ENCODE measurements around the gene MEIKIN. TPM values are rescaled to one million over a fixed set of nuclear protein-coding genes. Genes with fewer than 3 reads are reported as not detected.

Gene MEIKIN
- polyA plus RNA-seq, 3 donors = 0.16 to 1.6 (median 1.6) TPM

DNA sequence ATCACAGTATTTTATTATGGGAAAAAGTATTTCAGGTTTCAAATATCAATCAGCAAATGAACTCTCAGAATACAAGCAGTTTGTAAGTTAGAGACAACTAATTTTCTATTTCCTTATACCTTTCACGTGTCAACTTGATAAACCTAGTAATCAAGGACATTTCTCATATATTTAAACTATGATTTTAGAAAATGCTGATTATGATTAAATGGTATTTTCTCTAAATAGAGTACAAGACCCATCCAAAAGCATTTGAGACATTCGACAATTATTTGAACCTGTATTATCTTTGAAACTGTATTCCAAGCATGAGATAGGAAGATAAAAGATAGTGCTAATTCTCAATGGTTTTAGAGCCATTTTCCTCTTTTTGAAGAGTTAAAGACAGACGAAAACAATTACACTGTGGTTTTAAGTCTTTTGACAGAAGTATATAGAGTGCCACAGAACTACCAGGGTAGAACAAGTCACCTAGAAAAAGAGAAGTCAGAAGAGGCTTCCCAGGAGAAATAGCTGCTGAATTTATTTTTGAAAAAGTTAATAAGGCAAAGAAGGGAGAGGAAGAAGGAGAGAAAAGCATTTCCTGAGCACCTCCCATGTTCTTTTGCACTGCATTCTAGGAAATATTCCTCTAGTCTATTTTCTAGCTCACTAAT, 5.6 kb downstream of the MEIKIN start:
- WGBS (ENCODE audit: insufficient coverage) = no CpG with 5 or more reads among the region's 3 CpGs
- H3K9ac ChIP-seq (ENCODE audit: insufficient read depth, low read length, poor library complexity, severe bottlenecking) = no peak overlapping the region
- peaks cover 0 to 3% (median 0%) of the 10 kb centered on the region in 7 donors for H3K9me3 Mint-ChIP-seq

DNA sequence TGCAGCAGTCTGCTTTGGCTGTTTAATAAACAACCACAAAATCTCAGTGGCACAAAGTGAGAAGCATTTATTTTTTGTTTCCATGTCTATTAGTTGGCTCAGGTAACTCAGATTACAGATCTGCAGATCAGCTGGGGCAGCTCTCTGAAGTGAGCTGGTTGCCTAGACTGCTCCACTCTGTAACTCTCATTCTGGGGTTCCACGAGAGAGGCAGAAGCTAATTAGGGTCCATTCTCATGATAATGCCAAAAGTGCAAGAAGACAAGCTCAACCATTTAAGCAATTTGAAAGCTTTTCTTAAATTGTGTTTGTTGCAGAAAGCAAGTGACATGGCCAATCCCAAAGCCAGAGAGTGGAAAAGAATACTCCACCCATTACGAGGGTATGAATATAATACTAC, 13.2 kb downstream of the MEIKIN start:
- Mint-ChIP-seq H3K27me3 (ENCODE audit: low read depth in 3 of 3) (peaks cover 1 to 4% (median 1%) of the 10 kb centered on the region in 3 donors), H3K9me3 (peaks cover 12 to 28% (median 20%) of the 10 kb centered on the region in 7 donors), H3K36me3 (no peaks in the 10 kb centered on the region), H3K4me1 (no peaks in the 10 kb centered on the region), H3K4me3 (no peak overlapping the region), H3K27ac (no peak overlapping the region)
- no peaks in the 10 kb centered on the region for H3K79me2 ChIP-seq (ENCODE audit: insufficient read depth, low read length)
- H3K4me2 ChIP-seq (replicated peaks; ENCODE audit: extremely low read depth, low read length, poor library complexity, severe bottlenecking) = no peak overlapping the region
- H4K20me1 ChIP-seq (ENCODE audit: insufficient read depth, low read length) = no peaks in the 10 kb centered on the region
- H3K4me3 ChIP-seq (replicated peaks in 1 of 3; ENCODE audit: low read depth in 2 of 3, low read length in 3 of 3) = no peak overlapping the region
- peaks cover 3 to 11% of the 10 kb centered on the region in 2 donors for H3K9me3 ChIP-seq (replicated peaks in 1 of 2; ENCODE audit: control insufficient read depth in 1 of 2, insufficient read depth in 1 of 2, low read length in 2 of 2)
- H3K27me3 ChIP-seq (ENCODE audit: control insufficient read depth in 2 of 2, insufficient read depth in 2 of 2, low read length in 2 of 2) = peaks cover 0 to 2% of the 10 kb centered on the region in 2 donors
- H2AFZ ChIP-seq (ENCODE audit: insufficient read depth, low read depth, low read length, poor library complexity, severe bottlenecking) = no peak overlapping the region
- H3K4me1 ChIP-seq (ENCODE audit: control insufficient read depth in 1 of 2, insufficient read depth in 2 of 2, low read length in 2 of 2) = no peaks in the 10 kb centered on the region
- whole genome bisulfite sequencing (ENCODE audit: insufficient coverage) = 80% methylated on average over 1 of the region's 2 CpGs
- TF ChIP-seq, protein P1, sequence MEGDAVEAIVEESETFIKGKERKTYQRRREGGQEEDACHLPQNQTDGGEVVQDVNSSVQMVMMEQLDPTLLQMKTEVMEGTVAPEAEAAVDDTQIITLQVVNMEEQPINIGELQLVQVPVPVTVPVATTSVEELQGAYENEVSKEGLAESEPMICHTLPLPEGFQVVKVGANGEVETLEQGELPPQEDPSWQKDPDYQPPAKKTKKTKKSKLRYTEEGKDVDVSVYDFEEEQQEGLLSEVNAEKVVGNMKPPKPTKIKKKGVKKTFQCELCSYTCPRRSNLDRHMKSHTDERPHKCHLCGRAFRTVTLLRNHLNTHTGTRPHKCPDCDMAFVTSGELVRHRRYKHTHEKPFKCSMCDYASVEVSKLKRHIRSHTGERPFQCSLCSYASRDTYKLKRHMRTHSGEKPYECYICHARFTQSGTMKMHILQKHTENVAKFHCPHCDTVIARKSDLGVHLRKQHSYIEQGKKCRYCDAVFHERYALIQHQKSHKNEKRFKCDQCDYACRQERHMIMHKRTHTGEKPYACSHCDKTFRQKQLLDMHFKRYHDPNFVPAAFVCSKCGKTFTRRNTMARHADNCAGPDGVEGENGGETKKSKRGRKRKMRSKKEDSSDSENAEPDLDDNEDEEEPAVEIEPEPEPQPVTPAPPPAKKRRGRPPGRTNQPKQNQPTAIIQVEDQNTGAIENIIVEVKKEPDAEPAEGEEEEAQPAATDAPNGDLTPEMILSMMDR (IDR thresholded peaks at IDR 0.05) = no peak
- intact Hi-C loops (cut with micrococcal nuclease) = no loop called here
- no peak overlapping the region for H3K9ac ChIP-seq (ENCODE audit: insufficient read depth, low read length, poor library complexity, severe bottlenecking)
- H3K36me3 ChIP-seq (replicated peaks in 1 of 2; ENCODE audit: control insufficient read depth in 1 of 2, insufficient read depth in 2 of 2, low read length in 2 of 2) = no peaks in the 10 kb centered on the region
- DNase-seq = no peak
- H3K27ac ChIP-seq (ENCODE audit: low read depth in 1 of 2, low read length in 2 of 2) = no peak overlapping the region

More for the DNA sequence above, 5.6 kb downstream of the MEIKIN start:
- Mint-ChIP-seq H3K36me3 (no peaks in the 10 kb centered on the region), H3K27ac (no peak overlapping the region), H3K4me1 (peaks cover 21% of the 10 kb centered on the region), H3K27me3 (ENCODE audit: low read depth in 3 of 3) (peaks cover 0 to 3% (median 1%) of the 10 kb centered on the region in 3 donors), H3K4me3 (no peak overlapping the region)
- Histone ChIP-seq H3K79me2 (ENCODE audit: insufficient read depth, low read length) (no peaks in the 10 kb centered on the region), H2AFZ (ENCODE audit: insufficient read depth, low read depth, low read length, poor library complexity, severe bottlenecking) (no peak overlapping the region), H3K4me2 (replicated peaks; ENCODE audit: extremely low read depth, low read length, poor library complexity, severe bottlenecking) (no peak overlapping the region), H3K27ac (ENCODE audit: low read depth in 1 of 2, low read length in 2 of 2) (no peak overlapping the region), H4K20me1 (ENCODE audit: insufficient read depth, low read length) (no peaks in the 10 kb centered on the region), H3K4me3 (replicated peaks in 1 of 3; ENCODE audit: low read depth in 2 of 3, low read length in 3 of 3) (no peak overlapping the region), H3K36me3 (replicated peaks in 1 of 2; ENCODE audit: control insufficient read depth in 1 of 2, insufficient read depth in 2 of 2, low read length in 2 of 2) (no peaks in the 10 kb centered on the region), H3K9me3 (replicated peaks in 1 of 2; ENCODE audit: control insufficient read depth in 1 of 2, insufficient read depth in 1 of 2, low read length in 2 of 2) (no peaks in the 10 kb centered on the region), H3K4me1 (ENCODE audit: control insufficient read depth in 1 of 2, insufficient read depth in 2 of 2, low read length in 2 of 2) (peaks cover 11 to 18% of the 10 kb centered on the region in 2 donors), H3K27me3 (ENCODE audit: control insufficient read depth in 2 of 2, insufficient read depth in 2 of 2, low read length in 2 of 2) (peaks cover 0 to 2% of the 10 kb centered on the region in 2 donors)
- no peak for DNase-seq
- intact Hi-C loops (cut with micrococcal nuclease) = loop anchor here (10.0 kb wide), 2 partner anchors 135 to 145 kb away; partner anchors contain the start of gene FNIP1 (in 1 of the 2)
- TF ChIP-seq, protein P1 (IDR thresholded peaks at IDR 0.05) = no peak
